GM12892 (cell line): Measurements from ENCODE around the gene RAET1G.

Experiments used
- POLR2A ChIP-seq: IDR thresholded peaks from 2 replicates; pipeline ENCODE4 v1.6.1; 2011; ENCODE audit warnings: low read depth, low read length, control low read depth
- POLR2AphosphoS5 ChIP-seq: IDR thresholded peaks from 2 replicates; pipeline ENCODE4 v1.6.1; 2011; ENCODE audit warnings: low read depth, low read length, control low read depth

- no peak for TF ChIP-seq POLR2A
- no peak for TF ChIP-seq POLR2AphosphoS5
Measured at GRCh38 chr6:149922642-149923326, at the start of gene RAET1G.
